Epithelial cell of esophagus (primary cell): ENCODE results near the gene DENND5A.

Experiments
- DNase-seq: peaks from one replicate; pipeline ENCODE4 v3.0.0; 2010; ENCODE audit warnings: low read depth
- H3K4me3 ChIP-seq: 2 replicates; pipeline ENCODE4 v1.5.1; 2011; ENCODE audit warnings: mild to moderate bottlenecking, low read length, control low read depth
- CTCF ChIP-seq: IDR thresholded peaks from 2 replicates; pipeline ENCODE4 v1.5.1; 2011; ENCODE audit warnings: low read depth, mild to moderate bottlenecking, low read length, control low read depth, inconsistent platforms; ENCODE audit not compliant: insufficient read depth; ENCODE audit errors: missing control alignments

The DENND5A gene

GRCh38 chr11:9146477-9146876, 118.7 kb downstream of the DENND5A start:
- DNase-seq = no peak
- H3K4me3 ChIP-seq = no peak overlapping the region
- no peak for TF ChIP-seq CTCF

GRCh38 chr11:9145283-9145682, 119.9 kb downstream of the DENND5A start:
- no peak overlapping the region for H3K4me3 ChIP-seq
- no peak for DNase-seq
- no peak for TF ChIP-seq CTCF

- no peak for TF ChIP-seq CTCF
- no peak overlapping the region for H3K4me3 ChIP-seq
- DNase-seq = peak; percentile 57
These were observed 120.3 kb downstream of the DENND5A start for GRCh38 chr11:9144828-9145227.

GRCh38 chr11:9143721-9144120, 121.4 kb downstream of the DENND5A start:
- no peak overlapping the region for H3K4me3 ChIP-seq
- no peak for TF ChIP-seq CTCF
- no peak for DNase-seq

- no peak overlapping the region for H3K4me3 ChIP-seq
- no peak for DNase-seq
- TF ChIP-seq CTCF = no peak
These were observed 122.4 kb downstream of the DENND5A start for GRCh38 chr11:9142732-9143131.

- TF ChIP-seq CTCF = no peak
- DNase-seq = no peak
- H3K4me3 ChIP-seq = no peak overlapping the region
These were observed 124.0 kb downstream of the DENND5A start for GRCh38 chr11:9141186-9141585.

GRCh38 chr11:9139628-9140357, 125.4 kb downstream of the DENND5A start:
- no peak for DNase-seq
- no peak overlapping the region for H3K4me3 ChIP-seq
- no peak for TF ChIP-seq CTCF
